ENCODE measurements around the gene PRKD1.

DNA sequence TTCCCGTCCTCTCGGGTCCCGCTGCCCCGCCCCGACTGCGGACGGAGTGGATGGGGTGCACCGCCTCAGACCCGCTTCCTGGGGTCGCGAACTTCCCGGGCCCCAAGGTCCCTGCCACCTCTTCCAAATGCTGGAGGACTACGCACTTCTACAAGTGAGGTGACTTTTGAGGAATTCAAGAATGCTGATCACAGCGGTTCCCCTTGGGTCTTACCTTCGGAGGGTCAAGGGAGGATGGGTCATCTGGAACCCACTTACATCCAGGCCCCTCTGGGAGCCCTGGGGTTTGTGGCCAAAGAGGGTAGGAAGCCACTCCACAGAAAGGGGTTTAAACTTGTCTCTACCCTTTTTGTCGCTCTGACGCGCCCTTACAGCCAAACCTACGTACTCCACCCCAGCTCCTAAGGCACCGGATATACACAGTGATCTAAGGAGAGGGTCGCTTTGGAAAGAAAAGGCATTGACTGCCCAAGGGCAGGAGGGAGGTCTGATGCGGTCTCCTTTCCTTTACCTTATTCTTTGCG, 532 bp upstream of the PRKD1 start:
- no peak for TF ChIP-seq EZH2 (IDR thresholded peaks at IDR 0.05; ENCODE audit: borderline replicate concordance, insufficient read depth, low read depth, low read length, poor library complexity, severe bottlenecking)
- TF ChIP-seq, protein P1, sequence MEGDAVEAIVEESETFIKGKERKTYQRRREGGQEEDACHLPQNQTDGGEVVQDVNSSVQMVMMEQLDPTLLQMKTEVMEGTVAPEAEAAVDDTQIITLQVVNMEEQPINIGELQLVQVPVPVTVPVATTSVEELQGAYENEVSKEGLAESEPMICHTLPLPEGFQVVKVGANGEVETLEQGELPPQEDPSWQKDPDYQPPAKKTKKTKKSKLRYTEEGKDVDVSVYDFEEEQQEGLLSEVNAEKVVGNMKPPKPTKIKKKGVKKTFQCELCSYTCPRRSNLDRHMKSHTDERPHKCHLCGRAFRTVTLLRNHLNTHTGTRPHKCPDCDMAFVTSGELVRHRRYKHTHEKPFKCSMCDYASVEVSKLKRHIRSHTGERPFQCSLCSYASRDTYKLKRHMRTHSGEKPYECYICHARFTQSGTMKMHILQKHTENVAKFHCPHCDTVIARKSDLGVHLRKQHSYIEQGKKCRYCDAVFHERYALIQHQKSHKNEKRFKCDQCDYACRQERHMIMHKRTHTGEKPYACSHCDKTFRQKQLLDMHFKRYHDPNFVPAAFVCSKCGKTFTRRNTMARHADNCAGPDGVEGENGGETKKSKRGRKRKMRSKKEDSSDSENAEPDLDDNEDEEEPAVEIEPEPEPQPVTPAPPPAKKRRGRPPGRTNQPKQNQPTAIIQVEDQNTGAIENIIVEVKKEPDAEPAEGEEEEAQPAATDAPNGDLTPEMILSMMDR (IDR thresholded peaks at IDR 0.05), result no peak
